IMR-90 (cell line): Measurements from ENCODE around the gene NALCN. TPM values are rescaled to one million over a fixed set of nuclear protein-coding genes. Genes with fewer than 3 reads are reported as not detected.

ENCODE experiments used
- ATAC-seq: fragments of 200-7000 bp; cut with Tn5 transposase; 2 replicates; pipeline ENCODE4 v1.9.1; 2020; ENCODE audit warnings: low read depth, mild to moderate bottlenecking, moderate library complexity
- BruUV-seq: library from RNA; stranded (reverse); fragments of 400-500 nt; replicated peaks from 2 replicates; lab custom pipeline; 2021; lab: Mats Ljungman, UMichigan
- CTCF ChIA-PET: fragments of 300-600 bp; formaldehyde crosslinking; extraction: SDS; loops from one replicate; lab custom pipeline; 2021; ENCODE audit warnings: antibody characterized with exemption; lab: Yijun Ruan, JAX
- POLR2A ChIA-PET: fragments of 300-600 bp; sonication (Branson Sonifier 250); formaldehyde crosslinking; loops from one replicate; lab custom pipeline; 2022; ENCODE audit warnings: antibody characterized with exemption; ENCODE audit not compliant: unreplicated experiment; lab: Charles Lee
- DNase-seq: peaks from one replicate; pipeline ENCODE4 v3.0.0; 2013
- H2AFZ ChIP-seq: replicated peaks from 2 replicates; pipeline ENCODE3; 2013; ENCODE audit warnings: low read length, mild to moderate bottlenecking; ENCODE audit not compliant: poor library complexity
- H2AK5ac ChIP-seq: 2 replicates; pipeline ENCODE4 v1.6.1; 2013; ENCODE audit warnings: low read depth, low read length, inconsistent platforms
- H2AK9ac ChIP-seq: replicated peaks from 2 replicates; pipeline ENCODE3; 2013; ENCODE audit warnings: mild to moderate bottlenecking, low read depth, low read length, moderate library complexity; ENCODE audit not compliant: poor library complexity
- H2BK120ac ChIP-seq: 2 replicates; pipeline ENCODE4 v1.6.1; 2013; ENCODE audit warnings: low read depth, low read length, inconsistent platforms
- H2BK15ac ChIP-seq: 3 replicates; pipeline ENCODE4 v1.6.1; 2013; ENCODE audit warnings: low read depth, low read length, inconsistent platforms
- H2BK20ac ChIP-seq: 2 replicates; pipeline ENCODE4 v1.6.1; 2013; ENCODE audit warnings: low read depth, mild to moderate bottlenecking, inconsistent platforms, low read length, moderate library complexity
- H2BK5ac ChIP-seq: 2 replicates; pipeline ENCODE4 v1.6.1; 2013; ENCODE audit warnings: mild to moderate bottlenecking, low read depth, low read length, inconsistent platforms; ENCODE audit not compliant: poor library complexity, severe bottlenecking
- H3K14ac ChIP-seq: replicated peaks from 2 replicates; pipeline ENCODE4 v1.6.1; 2013; ENCODE audit warnings: low read depth, low read length, inconsistent platforms
- H3K18ac ChIP-seq: 2 replicates; pipeline ENCODE4 v1.6.1; 2013; ENCODE audit warnings: low read depth, low read length, control low read depth
- H3K23ac ChIP-seq: 2 replicates; pipeline ENCODE4 v1.6.1; 2013; ENCODE audit warnings: low read depth, low read length, inconsistent platforms
- H3K27ac ChIP-seq: 2 replicates; pipeline ENCODE4 v1.5.1; 2013; ENCODE audit warnings: mild to moderate bottlenecking, control low read depth, low read length; ENCODE audit not compliant: insufficient read depth
- H3K27me3 ChIP-seq: 2 replicates; pipeline ENCODE4 v1.6.1; 2013; ENCODE audit warnings: low read length; ENCODE audit not compliant: control insufficient read depth, insufficient read depth
- H3K36me3 ChIP-seq: 2 replicates; pipeline ENCODE4 v1.6.1; 2013; ENCODE audit warnings: low read length, mixed read lengths; ENCODE audit not compliant: control insufficient read depth, insufficient read depth
- H3K4ac ChIP-seq: 2 replicates; pipeline ENCODE4 v1.6.1; 2013; ENCODE audit warnings: low read depth, low read length, inconsistent platforms
- H3K4me1 ChIP-seq: 2 replicates; pipeline ENCODE4 v1.6.1; 2013; ENCODE audit warnings: low read length, mixed read lengths; ENCODE audit not compliant: control insufficient read depth, insufficient read depth
- H3K4me2 ChIP-seq: 2 replicates; pipeline ENCODE4 v1.6.1; 2013; ENCODE audit warnings: low read depth, mild to moderate bottlenecking, control low read depth, low read length, moderate library complexity
- H3K4me3 ChIP-seq: 2 replicates; pipeline ENCODE4 v1.5.1; 2013; ENCODE audit warnings: low read depth, mild to moderate bottlenecking, control low read depth, low read length, moderate library complexity; ENCODE audit not compliant: insufficient read depth
- H3K56ac ChIP-seq: 2 replicates; pipeline ENCODE4 v1.6.1; 2013; ENCODE audit warnings: low read length, inconsistent platforms; ENCODE audit not compliant: insufficient read depth; ENCODE audit errors: extremely low read depth
- H3K79me1 ChIP-seq, 2 experiments: 2 replicates each; pipeline ENCODE4 v1.6.1; 2013; ENCODE audit warnings: low read length in 2 of 2, inconsistent platforms in 1 of 2, low read depth in 1 of 2
- H3K9ac ChIP-seq: 2 replicates; pipeline ENCODE4 v1.6.1; 2013; ENCODE audit warnings: low read depth, low read length, control low read depth
- H3K9me1 ChIP-seq: 2 replicates; pipeline ENCODE4 v1.6.1; 2013; ENCODE audit warnings: low read length, inconsistent platforms; ENCODE audit not compliant: insufficient read depth
- H3K9me3 ChIP-seq: 2 replicates; pipeline ENCODE4 v1.6.1; 2013; ENCODE audit warnings: low read length; ENCODE audit not compliant: control insufficient read depth, insufficient read depth
- H4K20me1 ChIP-seq: 2 replicates; pipeline ENCODE4 v1.6.1; 2013; ENCODE audit warnings: low read length, inconsistent platforms; ENCODE audit not compliant: insufficient read depth
- H4K5ac ChIP-seq: 2 replicates; pipeline ENCODE4 v1.6.1; 2013; ENCODE audit warnings: mild to moderate bottlenecking, low read depth, low read length, control low read depth
- H4K8ac ChIP-seq, 2 experiments: 2 replicates each; pipeline ENCODE4 v1.6.1; 2013; ENCODE audit warnings: low read depth in 2 of 2, low read length in 2 of 2, control low read depth in 1 of 2, inconsistent platforms in 1 of 2
- H4K91ac ChIP-seq: 2 replicates; pipeline ENCODE4 v1.6.1; 2013; ENCODE audit warnings: low read depth, low read length, inconsistent platforms; ENCODE audit not compliant: insufficient read depth
- BHLHE40 ChIP-seq: fragments of 150-350 bp; IDR thresholded peaks from 2 replicates; pipeline ENCODE4 v1.6.1; 2016; ENCODE audit warnings: mild to moderate bottlenecking, low read depth, low read length
- CEBPB ChIP-seq: IDR thresholded peaks from 2 replicates; pipeline ENCODE4 v1.6.1; 2012; ENCODE audit warnings: low read depth, low read length, improper control_type of control experiment
- CHD1 ChIP-seq: IDR thresholded peaks from 2 replicates; pipeline ENCODE4 v1.6.1; 2012; ENCODE audit warnings: low read depth, low read length, improper control_type of control experiment
- CTCF ChIP-seq: conservative IDR thresholded peaks from 2 replicates; pipeline ENCODE4 v1.5.1; 2012; ENCODE audit warnings: mild to moderate bottlenecking, low read depth, low read length, improper control_type of control experiment
- ELK1 ChIP-seq: fragments of 150-350 bp; IDR thresholded peaks from 2 replicates; pipeline ENCODE4 v1.6.1; 2016; ENCODE audit warnings: low read depth, mild to moderate bottlenecking, low read length, moderate library complexity, borderline replicate concordance
- FOS ChIP-seq: fragments of 150-350 bp; IDR thresholded peaks from 2 replicates; pipeline ENCODE4 v1.6.1; 2016; ENCODE audit warnings: low read depth, low read length
- MAFK ChIP-seq: IDR thresholded peaks from 2 replicates; pipeline ENCODE4 v1.6.1; 2012; ENCODE audit warnings: low read depth, low read length, improper control_type of control experiment
- MAZ ChIP-seq: IDR thresholded peaks from 2 replicates; pipeline ENCODE4 v1.6.1; 2012; ENCODE audit warnings: low read depth, mild to moderate bottlenecking, low read length, improper control_type of control experiment, moderate library complexity, borderline replicate concordance
- MXI1 ChIP-seq: IDR thresholded peaks from 2 replicates; pipeline ENCODE4 v1.6.1; 2012; ENCODE audit warnings: low read depth, mild to moderate bottlenecking, low read length, moderate library complexity, borderline replicate concordance
- NFE2L2 ChIP-seq: fragments of 150-350 bp; IDR thresholded peaks from 2 replicates; pipeline ENCODE4 v1.6.1; 2016; ENCODE audit warnings: low read depth, mild to moderate bottlenecking, low read length
- POLR2A ChIP-seq: IDR thresholded peaks from 2 replicates; pipeline ENCODE4 v1.6.1; 2012; ENCODE audit warnings: mild to moderate bottlenecking, low read depth, low read length
- RAD21 ChIP-seq: IDR thresholded peaks from 2 replicates; pipeline ENCODE4 v1.6.1; 2012; ENCODE audit warnings: low read length, improper control_type of control experiment
- RCOR1 ChIP-seq: IDR thresholded peaks from 2 replicates; pipeline ENCODE4 v1.6.1; 2012; ENCODE audit warnings: mild to moderate bottlenecking, low read length, improper control_type of control experiment; ENCODE audit not compliant: insufficient replicate concordance
- RFX5 ChIP-seq: IDR thresholded peaks from 2 replicates; pipeline ENCODE4 v1.8.0; 2012; ENCODE audit warnings: low read depth, mild to moderate bottlenecking, low read length, moderate library complexity
- SMC3 ChIP-seq: fragments of 150-350 bp; IDR thresholded peaks from 2 replicates; pipeline ENCODE4 v1.6.1; 2016; ENCODE audit warnings: low read depth, mild to moderate bottlenecking, antibody characterized with exemption, low read length, moderate library complexity
- WGBS, 2 experiments: methylation state at CpG; one replicate each; pipeline versions ENCODE4 v1.1.5 to v1.1.7; 2013; ENCODE audit warnings: missing lambda C conversion rate in 2 of 2; ENCODE audit not compliant: insufficient read length in 1 of 2; ENCODE audit errors: extremely low coverage in 2 of 2; 5-methylcytosine and 5-hydroxymethylcytosine counted together
- dilution Hi-C: fragments of 300-500 bp; cut with HindIII; formaldehyde crosslinking; loops from one replicate; pipeline ENCODE4 v1.14.3; 2018; ENCODE audit warnings: low sequenced_read_pairs; ENCODE audit not compliant: unreplicated experiment
- in situ Hi-C: fragments of 300-500 bp; cut with MboI; formaldehyde crosslinking; loops from 3 replicates; pipeline ENCODE4 v1.14.3; 2019; ENCODE audit warnings: low sequenced_read_pairs, inconsistent platforms, mixed read lengths
- intact Hi-C: fragments of 100-400 bp; cut with micrococcal nuclease; formaldehyde crosslinking; loops from 2 replicates; pipeline ENCODE4 v1.10.0; 2022
- polyA plus RNA-seq, 3 experiments: library from polyadenylated mRNA; depleted of rRNA; stranded (reverse); fragments of >200 nt; gene quantifications; 2 replicates each; pipeline ENCODE4 v1.2.3, GENCODE V29; 2012; ENCODE audit warnings: low replicate concordance in 1 of 3
- total RNA-seq: library from RNA; depleted of rRNA; stranded (reverse); fragments of >200 nt; gene quantifications from 2 replicates; pipeline ENCODE4 v1.2.3, GENCODE V29; 2012
- TF ChIP-seq, protein P1 (sequence below): fragments of 150-350 bp; IDR thresholded peaks from 2 replicates; pipeline ENCODE4 v1.6.1; 2017; ENCODE audit warnings: mild to moderate bottlenecking, antibody characterized with exemption, low read length, low read depth

Gene NALCN
- total and polyA plus RNA-seq, 2 of the 4 experiments (the other 2 are of a cell fraction): 2.9 to 4.8 TPM

GRCh38 chr13:101026328-101026727, 390.0 kb downstream of the NALCN start:
- CTCF ChIA-PET: no interaction called here
- dilution Hi-C loops: no loop called here

More at GRCh38 chr13:101026328-101026727, 390.0 kb downstream of the NALCN start:
- in situ Hi-C loops: no loop called here
- no peaks in the 10 kb centered on the region for H4K20me1 ChIP-seq
- no peaks in the 10 kb centered on the region for H3K4me1 ChIP-seq
- H4K91ac ChIP-seq: no peak overlapping the region
- no peaks in the 10 kb centered on the region for H3K9me1 ChIP-seq
- H3K4ac ChIP-seq: no peak overlapping the region
- no peak overlapping the region for H2AK5ac ChIP-seq
- no peak overlapping the region for H2BK120ac ChIP-seq
- no peak overlapping the region for H3K14ac ChIP-seq
- H3K79me1 ChIP-seq: no peaks in the 10 kb centered on the region
- no peak overlapping the region for H2AK9ac ChIP-seq
- no peak overlapping the region for H2BK5ac ChIP-seq
- no peak overlapping the region for H3K4me3 ChIP-seq
- no peak overlapping the region for H3K56ac ChIP-seq
- TF ChIP-seq MXI1 (no peak), CHD1 (no peak), FOS (no peak), RFX5 (no peak), CTCF (no peak), SMC3 (no peak), CEBPB (no peak), MAZ (no peak), BHLHE40 (no peak), POLR2A (no peak), NFE2L2 (no peak), MAFK (no peak), RCOR1 (no peak), ELK1 (no peak), RAD21 (no peak)
- TF ChIP-seq, protein P1, sequence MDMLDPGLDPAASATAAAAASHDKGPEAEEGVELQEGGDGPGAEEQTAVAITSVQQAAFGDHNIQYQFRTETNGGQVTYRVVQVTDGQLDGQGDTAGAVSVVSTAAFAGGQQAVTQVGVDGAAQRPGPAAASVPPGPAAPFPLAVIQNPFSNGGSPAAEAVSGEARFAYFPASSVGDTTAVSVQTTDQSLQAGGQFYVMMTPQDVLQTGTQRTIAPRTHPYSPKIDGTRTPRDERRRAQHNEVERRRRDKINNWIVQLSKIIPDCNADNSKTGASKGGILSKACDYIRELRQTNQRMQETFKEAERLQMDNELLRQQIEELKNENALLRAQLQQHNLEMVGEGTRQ: no peak
- H2AFZ ChIP-seq: no peak overlapping the region
- H2BK20ac ChIP-seq: no peak overlapping the region
- no peak overlapping the region for H3K18ac ChIP-seq
- no peak overlapping the region for H4K5ac ChIP-seq
- no peak overlapping the region for H3K23ac ChIP-seq
- H3K9me3 ChIP-seq: no peaks in the 10 kb centered on the region
- no peaks in the 10 kb centered on the region for H3K27me3 ChIP-seq
- H3K27ac ChIP-seq: no peak overlapping the region
- POLR2A ChIA-PET: no interaction called here
- intact Hi-C loops: no loop called here
- ATAC-seq (no peak), DNase-seq (no peak)
- H4K8ac ChIP-seq: no peak overlapping the region
- no CpG with 5 or more reads among the region's 6 CpGs for WGBS, 2 experiments
- no peak overlapping the region for H3K4me2 ChIP-seq
- no peak overlapping the region for H2BK15ac ChIP-seq
- no peaks in the 10 kb centered on the region for H3K36me3 ChIP-seq
- no peak overlapping the region for H3K9ac ChIP-seq
- no TSS peak for BruUV-seq
